Spinal cord (tissue), 10 donors: ENCODE measurements around the gene POLR1C. TPM values are rescaled to one million over a fixed set of nuclear protein-coding genes. Genes with fewer than 3 reads are reported as not detected.
"Not testable (repeated sequence)": the region's sequence is repeated elsewhere in the genome, so short reads cannot be mapped to it uniquely, and the experiment has no call there.

Source experiments
- DNase-seq, 6 donors: peaks; one replicate each; pipeline versions ENCODE4 v3.0.0 to v3.0.0-alpha.2; 2013 to 2015; ENCODE audit warnings: low spot score in 6 of 6, low read depth in 4 of 6
- H3K27ac ChIP-seq: one replicate; pipeline ENCODE4 v1.5.1; 2013; ENCODE audit warnings: low read depth, low read length, control low read depth
- H3K27me3 ChIP-seq: one replicate; pipeline ENCODE4 v1.6.1; 2013; ENCODE audit warnings: low read length; ENCODE audit not compliant: control insufficient read depth, insufficient read depth
- H3K36me3 ChIP-seq: one replicate; pipeline ENCODE4 v1.6.1; 2013; ENCODE audit warnings: low read length; ENCODE audit not compliant: control insufficient read depth, insufficient read depth
- H3K4me1 ChIP-seq: one replicate; pipeline ENCODE4 v1.6.1; 2013; ENCODE audit warnings: low read length; ENCODE audit not compliant: control insufficient read depth, insufficient read depth
- H3K4me3 ChIP-seq: one replicate; pipeline ENCODE4 v1.5.1; 2013; ENCODE audit warnings: low read depth, low read length, control low read depth
- H3K9me3 ChIP-seq: one replicate; pipeline ENCODE4 v1.6.1; 2013; ENCODE audit warnings: low read length; ENCODE audit not compliant: control insufficient read depth, insufficient read depth
- WGBS: methylation state at CpG from one replicate; pipeline ENCODE4 v1.1.5; 2013; ENCODE audit warnings: missing lambda C conversion rate; ENCODE audit not compliant: insufficient coverage; 5-methylcytosine and 5-hydroxymethylcytosine counted together
- long read RNA-seq, 4 donors: transcript quantifications; one replicate each; lab custom pipeline, GENCODE V29; 2026
- polyA plus RNA-seq, 2 donors: library from polyadenylated mRNA; unstranded; fragments of 120-200 nt; gene quantifications; one replicate each; pipeline ENCODE4 v1.2.1, GENCODE V29; 2013; ENCODE audit not compliant: insufficient read length in 2 of 2
- total RNA-seq, 2 donors: library from RNA; depleted of rRNA in 1 of 2; stranded (reverse); fragments of 120-200 nt in 1 of 2; fragments of >200 nt in 1 of 2; gene quantifications; one replicate each; pipeline versions ENCODE4 v1.2.3 to v1.2.4, GENCODE V29; 2013 to 2014
- donor health status: healthy.

The POLR1C gene
- total RNA-seq, result 10 to 100 TPM; 22.6 to 28.9 TPM
- polyA plus RNA-seq, result 10 to 100 TPM; 31.7 to 34.4 TPM
- long read RNA-seq, donor 1, transcript POLR1C-203 (9 exons, 1,355 nt), result major isoform, 6 of 6 reads
- long read RNA-seq, donor 1, partial matches to known transcripts, result 0 of 6 reads
- long read RNA-seq, donor 1, other reads (novel, unspliced or antisense), result 0 of 6 reads
- long read RNA-seq, donor 2, partial matches to known transcripts, result 14 of 19 reads
- long read RNA-seq, donor 2, other reads (novel, unspliced or antisense), result 0 of 19 reads
- long read RNA-seq, donor 3, partial matches to known transcripts, result 16 of 19 reads
- long read RNA-seq, donor 3, other reads (novel, unspliced or antisense), result 0 of 19 reads
- long read RNA-seq, donor 4, transcript POLR1C-203 (9 exons, 1,355 nt), result major isoform, 11 of 14 reads
- long read RNA-seq, donor 4, partial matches to known transcripts, result 0 of 14 reads
- long read RNA-seq, donor 4, other reads (novel, unspliced or antisense), result 0 of 14 reads

GRCh38 chr6:43516697-43517504, at the start of gene POLR1C, which contains the start of gene YIPF3:
POLR1C (plus strand) TSS chr6:43517089; CDS start chr6:43517110, 21 bp downstream.
YIPF3 (minus strand) TSS chr6:43516926; CDS start chr6:43516807, 119 bp downstream.
- no peaks in the 10 kb centered on the region for H3K27me3 ChIP-seq

GRCh38 chr6:43467265-43467664, 49.6 kb upstream of the POLR1C start:
- not testable (repeated sequence) for H3K4me1 ChIP-seq, DNase-seq, H3K27ac ChIP-seq, H3K9me3 ChIP-seq, H3K27me3 ChIP-seq, H3K4me3 ChIP-seq, H3K36me3 ChIP-seq
- 68% methylated on average over 3 of the region's 5 CpGs for WGBS

More at GRCh38 chr6:43516697-43517504, at the start of gene POLR1C, which contains the start of gene YIPF3:
- Histone ChIP-seq H3K9me3 (no peaks in the 10 kb centered on the region), H3K4me3 (peak within 1 kb of the TSS; percentile 98), H3K36me3 (peaks cover 58% of the 10 kb centered on the region), H3K4me1 (peaks cover 17% of the 10 kb centered on the region), H3K27ac (peak within 1 kb of the TSS; percentile 85)
- peak; percentile 94 to 100 (median 98) for DNase-seq
- WGBS, result 0% methylated on average over 57 of the region's 57 CpGs

- Histone ChIP-seq H3K27ac (no peak overlapping the region), H3K4me1 (no peaks in the 10 kb centered on the region), H3K27me3 (no peaks in the 10 kb centered on the region), H3K9me3 (no peaks in the 10 kb centered on the region), H3K36me3 (no peaks in the 10 kb centered on the region), H3K4me3 (no peak overlapping the region)
- 75% methylated on average over 4 of the region's 4 CpGs for WGBS
- no peak for DNase-seq
Observed at GRCh38 chr6:43467752-43468151, 49.1 kb upstream of the POLR1C start.

- Histone ChIP-seq H3K27me3 (no peaks in the 10 kb centered on the region), H3K27ac (no peak overlapping the region), H3K4me1 (no peaks in the 10 kb centered on the region), H3K4me3 (no peak overlapping the region), H3K36me3 (no peaks in the 10 kb centered on the region), H3K9me3 (no peaks in the 10 kb centered on the region)
- WGBS, result 90% methylated on average over 3 of the region's 4 CpGs
- no peak for DNase-seq
Observed at GRCh38 chr6:43468240-43468639, 48.6 kb upstream of the POLR1C start.

- Histone ChIP-seq H3K4me3 (no peak overlapping the region), H3K27me3 (no peaks in the 10 kb centered on the region), H3K36me3 (no peaks in the 10 kb centered on the region), H3K9me3 (no peaks in the 10 kb centered on the region), H3K27ac (no peak overlapping the region), H3K4me1 (no peaks in the 10 kb centered on the region)
- DNase-seq, result no peak
- 54% methylated on average over 8 of the region's 13 CpGs for WGBS
Observed at GRCh38 chr6:43468748-43469681, 47.9 kb upstream of the POLR1C start.

GRCh38 chr6:43469947-43470346, 46.9 kb upstream of the POLR1C start:
- Histone ChIP-seq H3K4me1 (no peaks in the 10 kb centered on the region), H3K27me3 (no peaks in the 10 kb centered on the region), H3K4me3 (no peak overlapping the region), H3K9me3 (no peaks in the 10 kb centered on the region), H3K27ac (no peak overlapping the region), H3K36me3 (no peaks in the 10 kb centered on the region)
- no CpG with 5 or more reads among the region's 7 CpGs for WGBS
- no peak for DNase-seq

GRCh38 chr6:43471399-43471798, 45.5 kb upstream of the POLR1C start:
- no peaks in the 10 kb centered on the region for H3K4me1 ChIP-seq
- no peak overlapping the region for H3K27ac ChIP-seq
- H3K27me3 ChIP-seq, result no peaks in the 10 kb centered on the region
- no peaks in the 10 kb centered on the region for H3K36me3 ChIP-seq
- H3K9me3 ChIP-seq, result no peaks in the 10 kb centered on the region
- no peak for DNase-seq
- H3K4me3 ChIP-seq, result no peak overlapping the region
- 88% methylated on average over 1 of the region's 1 CpG for WGBS

GRCh38 chr6:43472515-43472914, 44.4 kb upstream of the POLR1C start:
- Histone ChIP-seq H3K4me3 (no peak overlapping the region), H3K27me3 (no peaks in the 10 kb centered on the region), H3K9me3 (no peaks in the 10 kb centered on the region), H3K27ac (no peak overlapping the region), H3K4me1 (no peaks in the 10 kb centered on the region), H3K36me3 (no peaks in the 10 kb centered on the region)
- no peak for DNase-seq
- no CpG with 5 or more reads among the region's 4 CpGs for WGBS

GRCh38 chr6:43475516-43475915, 41.4 kb upstream of the POLR1C start:
- 39% methylated on average over 6 of the region's 6 CpGs for WGBS
- H3K27ac ChIP-seq, result no peak overlapping the region
- no peaks in the 10 kb centered on the region for H3K9me3 ChIP-seq

More at GRCh38 chr6:43475516-43475915, 41.4 kb upstream of the POLR1C start:
- H3K4me3 ChIP-seq, result no peak overlapping the region
- H3K4me1 ChIP-seq, result peaks cover 8% of the 10 kb centered on the region
- DNase-seq, result no peak
- no peaks in the 10 kb centered on the region for H3K27me3 ChIP-seq
- H3K36me3 ChIP-seq, result no peaks in the 10 kb centered on the region
